ENCODE measurements around the gene PSMF1. TPM values are rescaled to one million over a fixed set of nuclear protein-coding genes. Genes with fewer than 3 reads are reported as not detected.

The PSMF1 gene
- total RNA-seq, 1 donor from 2014 or later, result 34.0 TPM

GRCh38 chr20:1207293-1207878, 89.0 kb downstream of the PSMF1 start:
- Mint-ChIP-seq H3K4me1 (peaks cover 2% of the 10 kb centered on the region), H3K27ac (no peak overlapping the region), H3K27me3 (ENCODE audit: insufficient read depth, low read depth) (peaks cover 13% of the 10 kb centered on the region), H3K4me3 (no peak overlapping the region), H3K9me3 (no peaks in the 10 kb centered on the region), H3K36me3 (no peaks in the 10 kb centered on the region)
- no peak for TF ChIP-seq CTCF (IDR thresholded peaks at IDR 0.05)
- TF ChIP-seq EZH2phosphoT487 (IDR thresholded peaks at IDR 0.05), result no peak
- TF ChIP-seq EZH2 (IDR thresholded peaks at IDR 0.05), result no peak
- DNase-seq (ENCODE audit: low spot score), result no peak
- no peaks in the 10 kb centered on the region for H3K36me3 ChIP-seq
- H2AFZ ChIP-seq (replicated peaks), result no peak overlapping the region
- H4K20me1 ChIP-seq (ENCODE audit: low read depth), result no peaks in the 10 kb centered on the region
- H3K27ac ChIP-seq, result no peak overlapping the region
- H3K4me2 ChIP-seq, result no peak overlapping the region
- peaks cover 38% of the 10 kb centered on the region for H3K27me3 ChIP-seq
- H3K4me1 ChIP-seq, result no peaks in the 10 kb centered on the region
- H3K9me3 ChIP-seq (ENCODE audit: low read depth), result no peaks in the 10 kb centered on the region
- no peak overlapping the region for H3K4me3 ChIP-seq
- H3K79me2 ChIP-seq (ENCODE audit: low read depth), result no peaks in the 10 kb centered on the region
- no peak overlapping the region for H3K9ac ChIP-seq
- H3F3A ChIP-seq (ENCODE audit: low read depth), result no peaks in the 10 kb centered on the region

- no peak overlapping the region for H3K4me3 ChIP-seq
- H3K4me3 Mint-ChIP-seq, result no peak overlapping the region
- no peaks in the 10 kb centered on the region for H3K9me3 ChIP-seq (ENCODE audit: low read depth)
- no peak overlapping the region for H3K27ac Mint-ChIP-seq
- TF ChIP-seq CTCF (IDR thresholded peaks at IDR 0.05) (peak; percentile 33), EZH2phosphoT487 (IDR thresholded peaks at IDR 0.05) (no peak), EZH2 (IDR thresholded peaks at IDR 0.05) (no peak)
- no peak overlapping the region for H2AFZ ChIP-seq (replicated peaks)
- DNase-seq (ENCODE audit: low spot score), result no peak
- H4K20me1 ChIP-seq (ENCODE audit: low read depth), result no peaks in the 10 kb centered on the region
- H3K27me3 Mint-ChIP-seq (ENCODE audit: insufficient read depth, low read depth), result peaks cover 14% of the 10 kb centered on the region
- H3K9me3 Mint-ChIP-seq, result no peaks in the 10 kb centered on the region
- no peak overlapping the region for H3K9ac ChIP-seq
- H3K4me2 ChIP-seq, result no peak overlapping the region
- no peaks in the 10 kb centered on the region for H3F3A ChIP-seq (ENCODE audit: low read depth)
- no peaks in the 10 kb centered on the region for H3K79me2 ChIP-seq (ENCODE audit: low read depth)
- H3K27me3 ChIP-seq, result peaks cover 55% of the 10 kb centered on the region
- no peaks in the 10 kb centered on the region for H3K4me1 ChIP-seq
- H3K36me3 Mint-ChIP-seq, result no peaks in the 10 kb centered on the region
- H3K4me1 Mint-ChIP-seq, result peaks cover 5% of the 10 kb centered on the region
- H3K27ac ChIP-seq, result no peak overlapping the region
- no peaks in the 10 kb centered on the region for H3K36me3 ChIP-seq
Observed at GRCh38 chr20:1209447-1210387, 91.3 kb downstream of the PSMF1 start.

GRCh38 chr20:1210501-1210900, 92.1 kb downstream of the PSMF1 start:
- no peak overlapping the region for H3K27ac ChIP-seq
- peaks cover 58% of the 10 kb centered on the region for H3K27me3 ChIP-seq
- no peak overlapping the region for H3K9ac ChIP-seq
- H3K4me3 ChIP-seq, result no peak overlapping the region
- no peaks in the 10 kb centered on the region for H3F3A ChIP-seq (ENCODE audit: low read depth)
- no peaks in the 10 kb centered on the region for H3K36me3 ChIP-seq
- no peaks in the 10 kb centered on the region for H3K9me3 ChIP-seq (ENCODE audit: low read depth)
- Mint-ChIP-seq H3K4me1 (peaks cover 8% of the 10 kb centered on the region), H3K4me3 (no peak overlapping the region), H3K27me3 (ENCODE audit: insufficient read depth, low read depth) (peaks cover 14% of the 10 kb centered on the region), H3K27ac (no peak overlapping the region), H3K9me3 (no peaks in the 10 kb centered on the region), H3K36me3 (no peaks in the 10 kb centered on the region)
- no peaks in the 10 kb centered on the region for H4K20me1 ChIP-seq (ENCODE audit: low read depth)
- H2AFZ ChIP-seq (replicated peaks), result no peak overlapping the region
- H3K4me1 ChIP-seq, result no peaks in the 10 kb centered on the region
- H3K79me2 ChIP-seq (ENCODE audit: low read depth), result no peaks in the 10 kb centered on the region
- DNase-seq (ENCODE audit: low spot score), result no peak
- no peak overlapping the region for H3K4me2 ChIP-seq
- TF ChIP-seq EZH2phosphoT487 (IDR thresholded peaks at IDR 0.05) (no peak), EZH2 (IDR thresholded peaks at IDR 0.05) (no peak)
